ENCODE data around the gene FSIP1.

Gene FSIP1

GRCh38 chr15:39597336-39597735 is 185.3 kb downstream of the FSIP1 start:
- DNase-seq (ENCODE audit: low read depth in 1 of 2, low spot score in 1 of 2): no peak

- DNase-seq (ENCODE audit: low read depth in 1 of 2, low spot score in 1 of 2): no peak
Measured at GRCh38 chr15:39596358-39597051, 186.1 kb downstream of the FSIP1 start.

- DNase-seq (ENCODE audit: low read depth in 1 of 2, low spot score in 1 of 2): no peak
Measured at GRCh38 chr15:39595338-39596221, 187.1 kb downstream of the FSIP1 start.

- no peak for DNase-seq (ENCODE audit: low read depth in 1 of 2, low spot score in 1 of 2)
Measured at GRCh38 chr15:39594446-39595337, 187.9 kb downstream of the FSIP1 start.

- no peak for DNase-seq (ENCODE audit: low read depth in 1 of 2, low spot score in 1 of 2)
Measured at GRCh38 chr15:39593656-39594445, 188.8 kb downstream of the FSIP1 start.

GRCh38 chr15:39593071-39593655 is 189.5 kb downstream of the FSIP1 start:
- no peak for DNase-seq (ENCODE audit: low read depth in 1 of 2, low spot score in 1 of 2)

GRCh38 chr15:39592500-39592899 is 190.1 kb downstream of the FSIP1 start:
- no peak for DNase-seq (ENCODE audit: low read depth in 1 of 2, low spot score in 1 of 2)

- DNase-seq (ENCODE audit: low read depth in 1 of 2, low spot score in 1 of 2): no peak
Measured at GRCh38 chr15:39591896-39592315, 190.7 kb downstream of the FSIP1 start.

GRCh38 chr15:39591141-39591895 is 191.3 kb downstream of the FSIP1 start:
- no peak for DNase-seq (ENCODE audit: low read depth in 1 of 2, low spot score in 1 of 2)

GRCh38 chr15:39589815-39590644 is 192.6 kb downstream of the FSIP1 start:
- DNase-seq (ENCODE audit: low read depth in 1 of 2, low spot score in 1 of 2): no peak

- DNase-seq (ENCODE audit: low read depth in 1 of 2, low spot score in 1 of 2): no peak
Measured at GRCh38 chr15:39589193-39589814, 193.3 kb downstream of the FSIP1 start.

- DNase-seq (ENCODE audit: low read depth in 1 of 2, low spot score in 1 of 2): no peak
Measured at GRCh38 chr15:39588531-39589192, 194.0 kb downstream of the FSIP1 start.

GRCh38 chr15:39587731-39588530 is 194.7 kb downstream of the FSIP1 start:
- DNase-seq (ENCODE audit: low read depth in 1 of 2, low spot score in 1 of 2): no peak

GRCh38 chr15:39587096-39587721 is 195.4 kb downstream of the FSIP1 start:
- no peak for DNase-seq (ENCODE audit: low read depth in 1 of 2, low spot score in 1 of 2)

- DNase-seq (ENCODE audit: low read depth in 1 of 2, low spot score in 1 of 2): no peak
Measured at GRCh38 chr15:39586387-39587095, 196.1 kb downstream of the FSIP1 start.

GRCh38 chr15:39585871-39586301 is 196.8 kb downstream of the FSIP1 start:
- no peak for DNase-seq (ENCODE audit: low read depth in 1 of 2, low spot score in 1 of 2)

All from activated CD4-positive, alpha-beta T cell treated with anti-CD3 and anti-CD28 coated beads, Interleukin-2, amount 50 U/mL, for 24 hours (primary cell).